H9 (cell line): ENCODE results near the gene ARAP2. TPM values are rescaled to one million over a fixed set of nuclear protein-coding genes. Genes with fewer than 3 reads are reported as not detected.

Source experiments
- DNase-seq: peaks from one replicate; pipeline ENCODE4 v3.0.0-alpha.2; 2017
- H2AFZ ChIP-seq: one replicate; pipeline ENCODE4 v1.6.1; 2013; ENCODE audit warnings: mild to moderate bottlenecking, low read length, control low read depth, moderate library complexity
- H2AK5ac ChIP-seq: 2 replicates; pipeline ENCODE4 v1.6.1; 2013; ENCODE audit warnings: low read length, control low read depth, mixed read lengths; ENCODE audit not compliant: insufficient read length
- H2BK120ac ChIP-seq: one replicate; pipeline ENCODE4 v1.6.1; 2013; ENCODE audit warnings: low read depth, mild to moderate bottlenecking, low read length, control low read depth, inconsistent platforms; ENCODE audit not compliant: poor library complexity, severe bottlenecking
- H2BK12ac ChIP-seq: 2 replicates; pipeline ENCODE4 v1.6.1; 2013; ENCODE audit warnings: low read length, control low read depth, mixed read lengths, low read depth; ENCODE audit not compliant: insufficient read length
- H2BK15ac ChIP-seq: 2 replicates; pipeline ENCODE4 v1.6.1; 2013; ENCODE audit warnings: low read depth, low read length, control low read depth
- H2BK20ac ChIP-seq: one replicate; pipeline ENCODE4 v1.6.1; 2013; ENCODE audit warnings: low read depth, mild to moderate bottlenecking, low read length, control low read depth, inconsistent platforms; ENCODE audit not compliant: poor library complexity, severe bottlenecking
- H2BK5ac ChIP-seq: 2 replicates; pipeline ENCODE4 v1.6.1; 2013; ENCODE audit warnings: low read length, control low read depth, mixed read lengths; ENCODE audit not compliant: insufficient read length
- H3K14ac ChIP-seq: 2 replicates; pipeline ENCODE4 v1.6.1; 2013; ENCODE audit warnings: low read length, control low read depth; ENCODE audit not compliant: insufficient read depth
- H3K18ac ChIP-seq: 2 replicates; pipeline ENCODE4 v1.6.1; 2013; ENCODE audit warnings: low read depth, mild to moderate bottlenecking, mixed read lengths, low read length, control low read depth; ENCODE audit not compliant: insufficient read length
- H3K23ac ChIP-seq: 2 replicates; pipeline ENCODE4 v1.6.1; 2013; ENCODE audit warnings: low read length, control low read depth, mixed read lengths, low read depth; ENCODE audit not compliant: insufficient read length
- H3K23me2 ChIP-seq: 2 replicates; pipeline ENCODE4 v1.6.1; 2013; ENCODE audit warnings: low read depth, mild to moderate bottlenecking, mixed read lengths, low read length, control low read depth; ENCODE audit not compliant: insufficient read length, poor library complexity, severe bottlenecking
- H3K27ac ChIP-seq: 2 replicates; pipeline ENCODE4 v1.5.1; 2013; ENCODE audit warnings: low read length, control low read depth, mixed read lengths, low read depth; ENCODE audit not compliant: insufficient read length
- H3K27me3 ChIP-seq: 2 replicates; pipeline ENCODE4 v1.6.1; 2013; ENCODE audit warnings: low read length, control low read depth, inconsistent platforms; ENCODE audit not compliant: insufficient read depth
- H3K4ac ChIP-seq: 2 replicates; pipeline ENCODE4 v1.6.1; 2013; ENCODE audit warnings: low read depth, mild to moderate bottlenecking, control low read depth, inconsistent platforms, low read length, moderate library complexity
- H3K4me1 ChIP-seq: 2 replicates; pipeline ENCODE4 v1.6.1; 2013; ENCODE audit warnings: low read length, control low read depth, inconsistent platforms; ENCODE audit not compliant: insufficient read depth
- H3K4me2 ChIP-seq: 2 replicates; pipeline ENCODE4 v1.6.1; 2013; ENCODE audit warnings: low read length, control low read depth, mixed read lengths; ENCODE audit not compliant: insufficient read length, insufficient read depth
- H3K56ac ChIP-seq: 2 replicates; pipeline ENCODE4 v1.6.1; 2013; ENCODE audit warnings: low read depth, mild to moderate bottlenecking, mixed read lengths, low read length, control low read depth; ENCODE audit not compliant: insufficient read length
- H3K79me1 ChIP-seq: 2 replicates; pipeline ENCODE4 v1.6.1; 2013; ENCODE audit warnings: low read depth, mild to moderate bottlenecking, moderate library complexity, low read length, control low read depth, inconsistent platforms; ENCODE audit not compliant: insufficient read depth, poor library complexity, severe bottlenecking
- H3K79me2 ChIP-seq: 2 replicates; pipeline ENCODE4 v1.6.1; 2013; ENCODE audit warnings: low read length, control low read depth, inconsistent platforms; ENCODE audit not compliant: insufficient read depth
- H3K9ac ChIP-seq: 2 replicates; pipeline ENCODE4 v1.6.1; 2013; ENCODE audit warnings: low read length, control low read depth, mixed read lengths; ENCODE audit not compliant: insufficient read length; ENCODE audit errors: extremely low read depth
- H3K9me3 ChIP-seq: one replicate; pipeline ENCODE4 v1.6.1; 2013; ENCODE audit warnings: low read depth, low read length, inconsistent platforms; ENCODE audit not compliant: control insufficient read depth
- H3T11ph ChIP-seq: one replicate; pipeline ENCODE4 v1.6.1; 2013; ENCODE audit warnings: mild to moderate bottlenecking, low read length, control low read depth, inconsistent platforms
- H4K20me1 ChIP-seq: one replicate; pipeline ENCODE4 v1.6.1; 2013; ENCODE audit not compliant: control insufficient read depth, insufficient read length, insufficient read depth
- H4K5ac ChIP-seq: 2 replicates; pipeline ENCODE4 v1.6.1; 2013; ENCODE audit warnings: low read depth, mild to moderate bottlenecking, mixed read lengths, low read length, control low read depth; ENCODE audit not compliant: insufficient read length
- H4K8ac ChIP-seq: replicated peaks from 2 replicates; pipeline ENCODE4 v1.6.1; 2013; ENCODE audit warnings: low read length, control low read depth, mixed read lengths, low read depth; ENCODE audit not compliant: insufficient read length
- H4K91ac ChIP-seq: 2 replicates; pipeline ENCODE4 v1.6.1; 2013; ENCODE audit warnings: low read depth, mild to moderate bottlenecking, moderate library complexity, mixed read lengths, low read length, control low read depth; ENCODE audit not compliant: insufficient read length
- H3K27ac Mint-ChIP-seq, 3 experiments: 2 replicates in 2 of 3; 3 replicates in 1 of 3; pipeline ENCODE4 v1.8.0; 2020 to 2021; ENCODE audit warnings: mixed read lengths in 3 of 3, mild to moderate bottlenecking in 1 of 3, moderate library complexity in 1 of 3
- H3K27me3 Mint-ChIP-seq: 2 replicates; pipeline ENCODE4 v1.8.0; 2021; ENCODE audit warnings: low read depth, mild to moderate bottlenecking, moderate library complexity, mixed read lengths
- H3K36me3 Mint-ChIP-seq, 3 experiments: 2 replicates in 2 of 3; 3 replicates in 1 of 3; pipeline ENCODE4 v1.8.0; 2020 to 2021; ENCODE audit warnings: low read depth in 3 of 3, mixed read lengths in 3 of 3; ENCODE audit not compliant: insufficient read depth in 1 of 3
- H3K4me1 Mint-ChIP-seq, 2 experiments: 2 replicates each; pipeline ENCODE4 v1.8.0; 2020; ENCODE audit warnings: mixed read lengths in 2 of 2
- H3K4me3 Mint-ChIP-seq, 2 experiments: 2 replicates in 1 of 2; 3 replicates in 1 of 2; pipeline ENCODE4 v1.8.0; 2020 to 2021; ENCODE audit warnings: mild to moderate bottlenecking in 2 of 2, mixed read lengths in 2 of 2, moderate library complexity in 1 of 2
- H3K9me3 Mint-ChIP-seq, 2 experiments: 2 replicates in 1 of 2; 3 replicates in 1 of 2; pipeline ENCODE4 v1.8.0; 2020; ENCODE audit warnings: mild to moderate bottlenecking in 2 of 2, mixed read lengths in 2 of 2, moderate library complexity in 1 of 2
- WGBS: extraction: QIAGEN DNeasy Blood & Tissue Kit; methylation state at CpG from one replicate; pipeline ENCODE4 v1.1.7; 2013; ENCODE audit warnings: missing lambda C conversion rate, low lambda C conversion rate, mixed read lengths; ENCODE audit not compliant: insufficient read length; ENCODE audit errors: extremely low coverage; 5-methylcytosine and 5-hydroxymethylcytosine counted together
- total RNA-seq: library from RNA; stranded (reverse); gene quantifications from 2 replicates; pipeline ENCODE4 v1.2.1, GENCODE V29; 2021
- TF ChIP-seq, protein P1 (sequence below): fragments of 200-600 bp; sonication (generic); conservative IDR thresholded peaks from 3 replicates; pipeline ENCODE4 v1.8.0; 2021; ENCODE audit warnings: antibody characterized with exemption, mild to moderate bottlenecking

Gene ARAP2
- total RNA-seq, 1 experiment from 2014 or later, result 6.3 TPM

DNA sequence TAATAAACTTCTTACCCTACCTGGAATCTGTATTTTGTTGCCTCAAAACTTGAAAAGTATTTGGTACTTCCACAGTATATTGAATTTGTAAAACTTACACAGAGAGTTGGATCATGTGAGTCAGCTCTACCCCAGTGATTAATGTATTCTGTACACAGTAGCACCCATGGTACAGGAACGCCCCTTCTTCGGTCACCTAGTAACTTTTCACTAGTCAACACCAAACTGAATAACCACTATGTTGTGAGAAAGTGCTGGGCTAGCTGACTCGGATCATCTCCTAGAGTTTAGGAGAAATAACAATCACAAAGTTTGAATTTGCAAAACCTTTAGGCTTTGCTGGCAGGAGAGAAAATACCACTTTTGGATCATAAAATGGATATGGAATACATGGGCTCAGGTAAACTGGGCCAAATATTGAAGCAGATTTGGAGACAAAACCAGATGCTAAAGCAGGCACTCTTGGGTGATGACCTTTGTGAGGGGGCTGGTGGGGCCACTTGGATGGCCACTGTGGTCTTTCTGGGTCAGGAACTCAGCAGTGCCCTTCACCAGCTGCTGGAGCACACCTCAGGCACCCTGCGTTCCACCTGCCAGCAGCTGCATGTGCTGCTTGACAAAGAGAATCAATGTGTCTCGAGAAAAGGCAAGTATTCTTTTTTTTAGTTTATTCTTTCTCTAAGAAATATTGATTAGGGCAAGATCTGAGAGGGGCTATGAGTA, 37.2 kb upstream of the ARAP2 start, which contains the start of gene DTHD1:
DTHD1 (plus strand) TSS at position 233 of the 723 bp plus-strand sequence; CDS start at position 376, 143 bp downstream.
- H3K9ac ChIP-seq, result no peak within 1 kb of the TSS
- no peak within 1 kb of the TSS for H3T11ph ChIP-seq
- no peaks in the 10 kb centered on the region for H3K9me3 ChIP-seq
- H4K20me1 ChIP-seq, result no peaks in the 10 kb centered on the region
- H3K23ac ChIP-seq, result no peak within 1 kb of the TSS
- no peak within 1 kb of the TSS for H2AK5ac ChIP-seq
- no peaks in the 10 kb centered on the region for H3K4me1 ChIP-seq
- Mint-ChIP-seq H3K4me1 (peaks cover 6 to 8% of the 10 kb centered on the region in 2 experiments), H3K36me3 (no peaks in the 10 kb centered on the region), H3K27ac (peak within 1 kb of the TSS in 2 of 3 experiments; percentile 34 to 45; a peak in 3 of 7 replicates), H3K27me3 (no peaks in the 10 kb centered on the region), H3K9me3 (no peaks in the 10 kb centered on the region), H3K4me3 (no peak within 1 kb of the TSS)
- H3K27ac ChIP-seq, result no peak within 1 kb of the TSS
- H3K4ac ChIP-seq, result no peak within 1 kb of the TSS
- H3K79me2 ChIP-seq, result no peaks in the 10 kb centered on the region
- TF ChIP-seq, protein P1, sequence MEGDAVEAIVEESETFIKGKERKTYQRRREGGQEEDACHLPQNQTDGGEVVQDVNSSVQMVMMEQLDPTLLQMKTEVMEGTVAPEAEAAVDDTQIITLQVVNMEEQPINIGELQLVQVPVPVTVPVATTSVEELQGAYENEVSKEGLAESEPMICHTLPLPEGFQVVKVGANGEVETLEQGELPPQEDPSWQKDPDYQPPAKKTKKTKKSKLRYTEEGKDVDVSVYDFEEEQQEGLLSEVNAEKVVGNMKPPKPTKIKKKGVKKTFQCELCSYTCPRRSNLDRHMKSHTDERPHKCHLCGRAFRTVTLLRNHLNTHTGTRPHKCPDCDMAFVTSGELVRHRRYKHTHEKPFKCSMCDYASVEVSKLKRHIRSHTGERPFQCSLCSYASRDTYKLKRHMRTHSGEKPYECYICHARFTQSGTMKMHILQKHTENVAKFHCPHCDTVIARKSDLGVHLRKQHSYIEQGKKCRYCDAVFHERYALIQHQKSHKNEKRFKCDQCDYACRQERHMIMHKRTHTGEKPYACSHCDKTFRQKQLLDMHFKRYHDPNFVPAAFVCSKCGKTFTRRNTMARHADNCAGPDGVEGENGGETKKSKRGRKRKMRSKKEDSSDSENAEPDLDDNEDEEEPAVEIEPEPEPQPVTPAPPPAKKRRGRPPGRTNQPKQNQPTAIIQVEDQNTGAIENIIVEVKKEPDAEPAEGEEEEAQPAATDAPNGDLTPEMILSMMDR, result no peak
- no peak within 1 kb of the TSS for H2BK20ac ChIP-seq
- H2BK120ac ChIP-seq, result no peak within 1 kb of the TSS
- no peaks in the 10 kb centered on the region for H3K23me2 ChIP-seq
- H3K18ac ChIP-seq, result no peak within 1 kb of the TSS
- H3K4me2 ChIP-seq, result no peak within 1 kb of the TSS
- no peak within 1 kb of the TSS for H2AFZ ChIP-seq
- H3K79me1 ChIP-seq, result no peaks in the 10 kb centered on the region
- no CpG with 5 or more reads among the region's 5 CpGs for WGBS
- no peak within 1 kb of the TSS for H2BK15ac ChIP-seq
- H4K8ac ChIP-seq, result no peak within 1 kb of the TSS
- no peak within 1 kb of the TSS for H3K56ac ChIP-seq
- no peak within 1 kb of the TSS for H3K14ac ChIP-seq
- no peak within 1 kb of the TSS for H4K5ac ChIP-seq
- H4K91ac ChIP-seq, result no peak within 1 kb of the TSS
- no peak within 1 kb of the TSS for H2BK12ac ChIP-seq
- H2BK5ac ChIP-seq, result no peak within 1 kb of the TSS
- no peak for DNase-seq
- H3K27me3 ChIP-seq, result no peaks in the 10 kb centered on the region
